B cell (primary cell): ENCODE results near the gene FANCI. TPM values are rescaled to one million over a fixed set of nuclear protein-coding genes. Genes with fewer than 3 reads are reported as not detected.

Experiments
- ATAC-seq: fragments of 200-7000 bp; cut with Tn5 transposase; one replicate; pipeline ENCODE4 v1.10.0; 2021; ENCODE audit warnings: low read depth, mild to moderate bottlenecking, moderate number of reproducible peaks, moderate library complexity
- CTCF ChIA-PET: fragments of 350-600 bp; sonication (Branson Sonifier 250); formaldehyde crosslinking; loops from one replicate; lab custom pipeline; 2021; ENCODE audit warnings: antibody characterized with exemption, inconsistent platforms; lab: Charles Lee
- POLR2A ChIA-PET: fragments of 350-600 bp; sonication (Branson Sonifier 250); formaldehyde crosslinking; loops from one replicate; lab custom pipeline; 2021; ENCODE audit warnings: antibody characterized with exemption; lab: Charles Lee
- DNase-seq: peaks from one replicate; pipeline ENCODE4 v3.0.0; 2013
- H2AFZ ChIP-seq: 2 replicates; pipeline ENCODE4 v1.6.1; 2012; ENCODE audit warnings: mild to moderate bottlenecking, low read depth, low read length; ENCODE audit not compliant: insufficient read depth, poor library complexity, severe bottlenecking
- H3K27ac ChIP-seq, 2 donors: 1 replicate in 1 of 2; 2 replicates in 1 of 2; pipeline ENCODE4 v1.5.1; 2012 to 2013; ENCODE audit warnings: low read length in 2 of 2, mild to moderate bottlenecking in 2 of 2, moderate library complexity in 1 of 2
- H3K27me3 ChIP-seq, 4 experiments: fragments of 200-600 bp in 1 of 4; sonication (generic) in 1 of 4; replicated peaks in 1 of 4; 1 replicate in 2 of 4; 2 replicates in 2 of 4; pipeline versions ENCODE4 v1.6.1 to v1.7.0; 2013 to 2016; ENCODE audit warnings: low read length in 3 of 4, mild to moderate bottlenecking in 2 of 4, mixed read lengths in 1 of 4, moderate library complexity in 1 of 4; ENCODE audit not compliant: insufficient read depth in 4 of 4, control insufficient read depth in 3 of 4; ENCODE audit errors: control extremely low read depth in 1 of 4
- H3K36me3 ChIP-seq, 2 experiments: replicated peaks in 1 of 2; 1 replicate in 1 of 2; 2 replicates in 1 of 2; pipeline versions ENCODE4 v1.6.1 to v1.7.1; 2013; ENCODE audit warnings: low read length in 1 of 2; ENCODE audit not compliant: insufficient read depth in 2 of 2, control insufficient read depth in 1 of 2; ENCODE audit errors: control extremely low read depth in 1 of 2, extremely low read depth in 1 of 2
- H3K4me1 ChIP-seq, 2 donors: fragments of 200-600 bp in 1 of 2; sonication (generic) in 1 of 2; 1 replicate in 1 of 2; 2 replicates in 1 of 2; pipeline versions ENCODE4 v1.5.1 to v1.6.1; 2013 to 2017; ENCODE audit warnings: low read length in 2 of 2; ENCODE audit not compliant: control insufficient read depth in 2 of 2, insufficient read depth in 2 of 2
- H3K4me2 ChIP-seq: replicated peaks from 2 replicates; pipeline ENCODE3; 2012; ENCODE audit warnings: mild to moderate bottlenecking, low read depth, low read length; ENCODE audit not compliant: poor library complexity, severe bottlenecking
- H3K4me3 ChIP-seq, 5 experiments: fragments of 200-600 bp in 1 of 5; sonication (generic) in 1 of 5; 1 replicate in 3 of 5; 2 replicates in 2 of 5; pipeline versions ENCODE4 v1.5.1 to v1.7.0; 2011 to 2016; ENCODE audit warnings: low read length in 4 of 5, mild to moderate bottlenecking in 4 of 5, low read depth in 2 of 5, control low read depth in 1 of 5, moderate library complexity in 1 of 5; ENCODE audit not compliant: insufficient read depth in 1 of 5; ENCODE audit errors: control extremely low read depth in 1 of 5, extremely low read depth in 1 of 5
- H3K79me2 ChIP-seq: fragments of 200-600 bp; sonication (generic); one replicate; pipeline ENCODE4 v1.6.0; 2016; ENCODE audit warnings: low read length; ENCODE audit not compliant: control insufficient read depth, insufficient read depth
- H3K9ac ChIP-seq: fragments of 200-600 bp; sonication (generic); 2 replicates; pipeline ENCODE4 v1.6.1; 2017; ENCODE audit warnings: mild to moderate bottlenecking, low read length, moderate library complexity
- H3K9me3 ChIP-seq, 3 donors: one replicate each; pipeline versions ENCODE4 v1.6.1 to v1.7.1; 2013; ENCODE audit warnings: low read length in 2 of 3; ENCODE audit not compliant: control insufficient read depth in 2 of 3, insufficient read depth in 1 of 3; ENCODE audit errors: control extremely low read depth in 1 of 3
- H4K20me1 ChIP-seq: 2 replicates; pipeline ENCODE4 v1.6.0; 2012; ENCODE audit warnings: mild to moderate bottlenecking, low read length; ENCODE audit not compliant: insufficient read depth, control insufficient read depth, poor library complexity, severe bottlenecking
- H3K27ac Mint-ChIP-seq: one replicate; pipeline ENCODE4 v1.8.0; 2021; ENCODE audit warnings: mixed read lengths
- H3K27me3 Mint-ChIP-seq: one replicate; pipeline ENCODE4 v1.8.0; 2021; ENCODE audit warnings: mixed read lengths
- H3K4me1 Mint-ChIP-seq: one replicate; pipeline ENCODE4 v1.8.0; 2021; ENCODE audit warnings: mixed read lengths
- H3K4me3 Mint-ChIP-seq: one replicate; pipeline ENCODE4 v1.8.0; 2021; ENCODE audit warnings: mixed read lengths
- H3K9me3 Mint-ChIP-seq: one replicate; pipeline ENCODE4 v1.8.0; 2022; ENCODE audit warnings: mixed read lengths; ENCODE audit not compliant: insufficient read depth
- CTCF ChIP-seq: fragments of 200-600 bp; IDR thresholded peaks from one replicate; pipeline ENCODE4 v1.8.0; 2022; ENCODE audit warnings: antibody characterized with exemption, mild to moderate bottlenecking
- EZH2 ChIP-seq: IDR thresholded peaks from 2 replicates; pipeline ENCODE4 v1.6.1; 2012; ENCODE audit warnings: borderline replicate concordance, low read depth, mild to moderate bottlenecking, moderate library complexity, low read length; ENCODE audit not compliant: insufficient read depth, poor library complexity, severe bottlenecking
- WGBS: methylation state at CpG from one replicate; pipeline ENCODE4 v1.1.5; 2013; ENCODE audit warnings: missing lambda C conversion rate; ENCODE audit not compliant: insufficient coverage; 5-methylcytosine and 5-hydroxymethylcytosine counted together
- intact Hi-C: fragments of 100-400 bp; cut with micrococcal nuclease; formaldehyde crosslinking; loops from one replicate; pipeline ENCODE4 v1.10.0; 2022
- polyA plus RNA-seq: library from polyadenylated mRNA; depleted of rRNA; stranded (reverse); fragments of >200 nt; gene quantifications from 2 replicates; pipeline ENCODE4 v1.2.3, GENCODE V29; 2012
- total RNA-seq, 2 donors: library from RNA; stranded (reverse); fragments of 120-200 nt in 1 of 2; gene quantifications; 1 replicate in 1 of 2; 2 replicates in 1 of 2; pipeline versions ENCODE4 v1.2.3 to v1.2.4, GENCODE V29; 2013 to 2022

FANCI gene
- total and polyA plus RNA-seq, 2 donors (not counting 1 experiment from before 2014, with no cell fraction given), result 2.7 to 14.2 TPM

- intact Hi-C loops, result loop anchor here (1.0 to 10.0 kb wide), 4 partner anchors 91 to 778 kb away; partner anchors contain the start of genes ABHD2, MRPL46, MRPS11 and POLG
- Mint-ChIP-seq H3K27ac (peak overlapping the region; percentile 81), H3K9me3 (no peaks in the 10 kb centered on the region), H3K4me3 (peak overlapping the region; percentile 97), H3K4me1 (peaks cover 31% of the 10 kb centered on the region), H3K27me3 (no peaks in the 10 kb centered on the region)
- H3K27ac ChIP-seq, result peak overlapping the region in 1 of 2 donors; percentile 16
- peaks cover 10 to 17% of the 10 kb centered on the region in 2 donors for H3K4me1 ChIP-seq
- H3K27me3 ChIP-seq, result no peaks in the 10 kb centered on the region
- CTCF ChIA-PET, result interaction anchor here (1.2 to 2.6 kb wide), 3 partner anchors 36 to 339 kb away, joined by 3 to 12 read pairs (median 8); no protein-coding TSS in a partner anchor
- no peaks in the 10 kb centered on the region for H4K20me1 ChIP-seq
- peaks cover 0 to 3% of the 10 kb centered on the region in 2 experiments for H3K36me3 ChIP-seq
- H3K4me2 ChIP-seq, result peak overlapping the region; percentile 80
- TF ChIP-seq EZH2 (no peak), CTCF (no peak)
- H3K4me3 ChIP-seq, result peak overlapping the region; percentile 62 to 92 (median 76)
- DNase-seq (no peak), ATAC-seq (no peak)
- POLR2A ChIA-PET, result interaction anchor here (0.6 kb wide), 1 partner anchor 92 kb away, joined by 4 read pairs; the partner anchor contains the start of gene POLG
- peak overlapping the region; percentile 70 for H3K9ac ChIP-seq
- H3K9me3 ChIP-seq, result no peaks in the 10 kb centered on the region
- peak overlapping the region; percentile 90 for H2AFZ ChIP-seq
- 43% methylated on average over 18 of the region's 20 CpGs for WGBS
- no peaks in the 10 kb centered on the region for H3K79me2 ChIP-seq
Measured at GRCh38 chr15:89243046-89243690, 611 bp upstream of the FANCI start.

GRCh38 chr15:89244574-89244903 is 760 bp downstream of the FANCI start:
- no peak for ATAC-seq

More at GRCh38 chr15:89244574-89244903, 760 bp downstream of the FANCI start:
- Histone ChIP-seq H3K27ac (peak overlapping the region in 1 of 2 donors; percentile 30), H3K9ac (peak overlapping the region; percentile 70), H3K9me3 (no peaks in the 10 kb centered on the region), H4K20me1 (no peaks in the 10 kb centered on the region), H3K79me2 (no peaks in the 10 kb centered on the region), H2AFZ (peak overlapping the region; percentile 90), H3K27me3 (no peaks in the 10 kb centered on the region), H3K4me2 (peak overlapping the region; percentile 80), H3K36me3 (peaks cover 0 to 3% of the 10 kb centered on the region in 2 experiments), H3K4me3 (peak overlapping the region; percentile 62 to 92 (median 76)), H3K4me1 (peaks cover 10 to 17% of the 10 kb centered on the region in 2 donors)
- DNase-seq, result peak; percentile 30
- CTCF ChIA-PET, result interaction anchor here (0.6 to 2.6 kb wide), 3 partner anchors 10 to 85 kb away, joined by 3 to 8 read pairs (median 3); no protein-coding TSS in a partner anchor
- WGBS, result 0% methylated on average over 5 of the region's 6 CpGs
- H3K27me3 Mint-ChIP-seq, result no peaks in the 10 kb centered on the region
- H3K4me3 Mint-ChIP-seq, result peak overlapping the region; percentile 97
- POLR2A ChIA-PET, result interaction anchor here (0.9 kb wide), 1 partner anchor 90 kb away, joined by 3 read pairs; the partner anchor contains the start of gene POLG
- H3K27ac Mint-ChIP-seq, result peak overlapping the region; percentile 81
- intact Hi-C loops, result loop anchor here (10.0 kb wide), 3 partner anchors 160 to 780 kb away; partner anchors contain the start of genes ABHD2, MRPL46, MRPS11 and TICRR
- peaks cover 31% of the 10 kb centered on the region for H3K4me1 Mint-ChIP-seq
- no peaks in the 10 kb centered on the region for H3K9me3 Mint-ChIP-seq
- TF ChIP-seq CTCF (no peak), EZH2 (no peak)
